Calu3 (cell line): ENCODE data around the gene SCYGR2. TPM values are rescaled to one million over a fixed set of nuclear protein-coding genes. Genes with fewer than 3 reads are reported as not detected.

Experiments
- BruUV-seq: library from RNA; stranded (reverse); fragments of 400-500 nt; replicated peaks from 2 replicates; lab custom pipeline; 2021; lab: Mats Ljungman, UMichigan
- CTCF ChIA-PET: fragments of 300-600 bp; sonication (Branson Sonifier 250); formaldehyde crosslinking; loops from one replicate; lab custom pipeline; 2022; ENCODE audit warnings: antibody characterized with exemption; lab: Charles Lee
- DNase-seq: peaks from one replicate; pipeline ENCODE4 v3.0.0; 2022
- H3K27ac Mint-ChIP-seq: one replicate; pipeline ENCODE4 v1.8.0; 2022; ENCODE audit warnings: mixed read lengths; ENCODE audit not compliant: unreplicated experiment
- H3K27me3 Mint-ChIP-seq: one replicate; pipeline ENCODE4 v1.8.0; 2022; ENCODE audit warnings: mixed read lengths; ENCODE audit not compliant: unreplicated experiment
- H3K36me3 Mint-ChIP-seq: one replicate; pipeline ENCODE4 v1.8.0; 2022; ENCODE audit warnings: mild to moderate bottlenecking, moderate library complexity, mixed read lengths; ENCODE audit not compliant: insufficient read depth, unreplicated experiment
- H3K4me1 Mint-ChIP-seq: one replicate; pipeline ENCODE4 v1.8.0; 2022; ENCODE audit warnings: mild to moderate bottlenecking, low read depth, mixed read lengths; ENCODE audit not compliant: unreplicated experiment
- H3K4me3 Mint-ChIP-seq: one replicate; pipeline ENCODE4 v1.8.0; 2022; ENCODE audit warnings: mild to moderate bottlenecking, low read depth, moderate library complexity, mixed read lengths; ENCODE audit not compliant: unreplicated experiment
- H3K9me3 Mint-ChIP-seq: one replicate; pipeline ENCODE4 v1.8.0; 2022; ENCODE audit warnings: low read depth, mixed read lengths; ENCODE audit not compliant: unreplicated experiment
- intact Hi-C: fragments of 100-400 bp; cut with micrococcal nuclease; formaldehyde crosslinking; loops from one replicate; pipeline ENCODE4 v1.10.0; 2022; ENCODE audit not compliant: unreplicated experiment
- total RNA-seq: library from RNA; stranded (reverse); gene quantifications from 2 replicates; pipeline ENCODE4 v1.2.3, GENCODE V29; 2022
- TF ChIP-seq, protein P1 (sequence below): fragments of 200-600 bp; IDR thresholded peaks from one replicate; pipeline ENCODE4 v1.8.0; 2022; ENCODE audit warnings: antibody characterized with exemption; ENCODE audit not compliant: unreplicated experiment

The SCYGR2 gene
- total RNA-seq, 1 experiment from 2014 or later: not detected

DNA sequence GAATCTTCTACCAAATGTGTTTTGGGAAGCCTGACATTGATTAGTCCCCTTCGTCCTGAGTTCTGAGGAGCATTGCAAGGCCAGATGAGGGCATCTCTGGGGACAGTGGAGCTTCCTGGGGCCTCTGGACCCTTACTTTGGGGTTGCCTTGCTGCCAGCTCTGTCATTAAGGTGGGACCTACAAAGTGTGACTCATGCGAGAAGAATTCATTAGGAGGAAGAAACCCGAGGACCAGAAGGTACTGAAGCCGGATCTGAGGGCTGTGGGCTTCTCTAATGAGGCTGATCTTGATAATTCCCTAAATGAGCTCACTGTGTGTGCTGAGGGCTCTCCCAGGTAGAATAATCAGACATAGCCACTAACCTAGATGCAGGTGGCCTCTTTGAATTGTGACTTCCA is 695 bp upstream of the SCYGR2 start:
- no TSS peak for BruUV-seq
- Mint-ChIP-seq H3K27me3 (no peaks in the 10 kb centered on the region), H3K36me3 (no peaks in the 10 kb centered on the region), H3K4me3 (no peak overlapping the region), H3K4me1 (peaks cover 8% of the 10 kb centered on the region), H3K9me3 (no peaks in the 10 kb centered on the region), H3K27ac (no peak overlapping the region)
- peak; percentile 39 for DNase-seq
- CTCF ChIA-PET: interaction anchor here (0.6 kb wide), 1 partner anchor 323 kb away, joined by 5 read pairs; no protein-coding TSS in a partner anchor
- intact Hi-C loops: no loop called here
- TF ChIP-seq, protein P1, sequence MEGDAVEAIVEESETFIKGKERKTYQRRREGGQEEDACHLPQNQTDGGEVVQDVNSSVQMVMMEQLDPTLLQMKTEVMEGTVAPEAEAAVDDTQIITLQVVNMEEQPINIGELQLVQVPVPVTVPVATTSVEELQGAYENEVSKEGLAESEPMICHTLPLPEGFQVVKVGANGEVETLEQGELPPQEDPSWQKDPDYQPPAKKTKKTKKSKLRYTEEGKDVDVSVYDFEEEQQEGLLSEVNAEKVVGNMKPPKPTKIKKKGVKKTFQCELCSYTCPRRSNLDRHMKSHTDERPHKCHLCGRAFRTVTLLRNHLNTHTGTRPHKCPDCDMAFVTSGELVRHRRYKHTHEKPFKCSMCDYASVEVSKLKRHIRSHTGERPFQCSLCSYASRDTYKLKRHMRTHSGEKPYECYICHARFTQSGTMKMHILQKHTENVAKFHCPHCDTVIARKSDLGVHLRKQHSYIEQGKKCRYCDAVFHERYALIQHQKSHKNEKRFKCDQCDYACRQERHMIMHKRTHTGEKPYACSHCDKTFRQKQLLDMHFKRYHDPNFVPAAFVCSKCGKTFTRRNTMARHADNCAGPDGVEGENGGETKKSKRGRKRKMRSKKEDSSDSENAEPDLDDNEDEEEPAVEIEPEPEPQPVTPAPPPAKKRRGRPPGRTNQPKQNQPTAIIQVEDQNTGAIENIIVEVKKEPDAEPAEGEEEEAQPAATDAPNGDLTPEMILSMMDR: no peak

DNA sequence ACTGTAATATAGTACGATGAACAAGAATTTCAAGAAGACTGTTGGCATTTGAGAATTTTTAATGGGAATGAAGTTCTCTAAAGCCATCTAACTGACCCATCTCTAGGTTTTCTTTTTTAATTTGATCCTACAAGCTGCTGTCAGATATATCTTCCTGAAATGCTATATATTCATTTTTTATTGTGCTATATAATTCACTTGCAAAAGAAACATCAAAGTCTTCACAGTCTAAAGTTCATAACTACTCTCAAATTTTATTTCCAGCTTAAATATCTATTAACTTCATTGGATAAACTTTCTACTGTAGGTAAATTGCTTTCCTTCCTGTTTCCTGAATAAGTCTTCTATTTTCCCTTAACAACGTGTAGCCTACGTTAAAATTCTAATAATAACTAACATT is 3.7 kb downstream of the SCYGR2 start:
- Mint-ChIP-seq H3K4me3 (no peak overlapping the region), H3K4me1 (peaks cover 8% of the 10 kb centered on the region), H3K27me3 (no peaks in the 10 kb centered on the region), H3K36me3 (no peaks in the 10 kb centered on the region), H3K27ac (no peak overlapping the region), H3K9me3 (no peaks in the 10 kb centered on the region)
- TF ChIP-seq, protein P1: no peak
- BruUV-seq: no TSS peak
- DNase-seq: no peak
- CTCF ChIA-PET: no interaction called here
- intact Hi-C loops: no loop called here

DNA sequence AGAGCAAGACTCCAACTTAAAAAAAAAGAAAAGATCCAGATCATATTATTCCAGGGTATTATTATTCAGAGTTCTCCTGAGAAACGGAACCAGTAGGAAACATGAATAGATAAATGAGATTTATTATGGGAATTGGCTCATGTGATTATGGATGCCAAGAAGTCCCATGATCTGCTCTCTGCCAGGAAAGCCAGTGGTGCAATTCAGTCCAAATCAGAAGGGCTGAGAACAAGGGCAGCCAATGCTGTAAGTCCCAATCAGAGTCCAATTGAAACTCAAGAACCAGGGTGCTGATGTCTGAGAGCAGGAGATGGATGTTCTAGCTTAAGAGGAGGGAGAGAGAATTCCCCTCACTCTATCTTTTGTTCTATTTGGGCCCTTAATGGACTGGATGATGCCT is 7.8 kb downstream of the SCYGR2 start:
- no TSS peak for BruUV-seq
- DNase-seq: no peak
- no peaks in the 10 kb centered on the region for H3K9me3 Mint-ChIP-seq
- no peaks in the 10 kb centered on the region for H3K4me1 Mint-ChIP-seq
- intact Hi-C loops: no loop called here
- H3K27me3 Mint-ChIP-seq: no peaks in the 10 kb centered on the region
- TF ChIP-seq, protein P1: no peak
- CTCF ChIA-PET: interaction anchor here (0.6 kb wide), 1 partner anchor 14 kb away, joined by 3 read pairs; no protein-coding TSS in a partner anchor
- H3K36me3 Mint-ChIP-seq: no peaks in the 10 kb centered on the region
- H3K27ac Mint-ChIP-seq: no peak overlapping the region
- H3K4me3 Mint-ChIP-seq: no peak overlapping the region

DNA sequence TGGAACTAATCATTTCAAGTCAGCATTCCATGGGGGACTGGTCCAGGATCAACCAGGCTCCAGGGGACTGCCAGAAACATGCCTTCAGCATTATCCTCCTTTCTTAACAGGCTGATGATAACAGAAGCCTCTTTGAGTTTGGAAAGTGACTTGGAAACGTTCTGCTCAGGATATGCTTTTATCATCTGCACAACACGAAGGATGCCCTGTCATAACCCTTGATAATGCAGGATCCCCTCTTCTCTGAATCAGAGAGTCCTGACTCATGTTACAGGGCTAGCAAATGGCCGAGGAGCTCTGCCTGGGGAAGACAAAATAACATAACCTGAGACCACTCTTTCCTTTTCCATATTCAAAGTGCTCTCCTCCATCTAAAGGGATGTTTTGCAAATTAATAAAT is 9.2 kb downstream of the SCYGR2 start:
- CTCF ChIA-PET: interaction anchor here (0.6 kb wide), 1 partner anchor 43 kb away, joined by 5 read pairs; no protein-coding TSS in a partner anchor
- Mint-ChIP-seq H3K4me3 (no peak overlapping the region), H3K27ac (no peak overlapping the region), H3K36me3 (no peaks in the 10 kb centered on the region), H3K9me3 (no peaks in the 10 kb centered on the region), H3K4me1 (peaks cover 5% of the 10 kb centered on the region), H3K27me3 (no peaks in the 10 kb centered on the region)
- TF ChIP-seq, protein P1: no peak
- no peak for DNase-seq
- BruUV-seq: no TSS peak
- intact Hi-C loops: no loop called here
